CD4-positive, alpha-beta T cell treated with Interleukin-21 for 1 hour (primary cell): ENCODE data around the gene KCNMA1.
"Not testable (repeated sequence)": the region's sequence is repeated elsewhere in the genome, so short reads cannot be mapped to it uniquely, and the experiment has no call there.

Experiments
- DNase-seq: peaks from one replicate; pipeline ENCODE4 v3.0.0-alpha.2; 2020

KCNMA1 gene

DNA sequence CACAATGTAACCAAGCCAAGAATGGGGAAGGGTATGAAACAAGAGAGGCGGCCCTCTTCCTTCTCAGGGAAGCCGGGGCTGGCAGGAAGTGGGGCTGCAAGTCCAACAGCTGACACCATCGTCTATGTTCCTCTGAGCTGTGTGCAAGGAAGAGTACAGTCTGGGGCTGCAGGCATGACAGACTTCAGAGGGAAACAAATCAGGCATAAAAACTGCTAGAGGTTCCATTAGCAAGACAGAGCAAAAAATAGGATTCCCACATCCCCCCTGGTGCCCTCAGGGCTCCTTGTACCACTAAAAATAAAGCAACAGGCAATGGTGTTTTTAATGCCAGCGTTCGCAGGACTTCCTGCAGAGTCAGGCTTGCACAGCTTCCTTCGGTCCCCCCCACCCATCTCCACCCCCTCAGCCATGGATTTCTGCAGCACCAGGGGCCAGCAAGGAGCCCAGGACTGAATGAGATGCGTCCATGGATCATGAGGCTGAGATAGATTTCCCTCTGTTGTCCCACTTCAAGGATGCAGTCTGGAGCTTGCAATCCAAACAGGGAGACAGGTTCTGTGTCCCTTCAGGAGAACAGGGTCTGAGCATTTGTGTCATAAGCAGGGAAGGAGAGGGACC lies 34.6 kb downstream of the KCNMA1 start:
- DNase-seq, result no peak

DNA sequence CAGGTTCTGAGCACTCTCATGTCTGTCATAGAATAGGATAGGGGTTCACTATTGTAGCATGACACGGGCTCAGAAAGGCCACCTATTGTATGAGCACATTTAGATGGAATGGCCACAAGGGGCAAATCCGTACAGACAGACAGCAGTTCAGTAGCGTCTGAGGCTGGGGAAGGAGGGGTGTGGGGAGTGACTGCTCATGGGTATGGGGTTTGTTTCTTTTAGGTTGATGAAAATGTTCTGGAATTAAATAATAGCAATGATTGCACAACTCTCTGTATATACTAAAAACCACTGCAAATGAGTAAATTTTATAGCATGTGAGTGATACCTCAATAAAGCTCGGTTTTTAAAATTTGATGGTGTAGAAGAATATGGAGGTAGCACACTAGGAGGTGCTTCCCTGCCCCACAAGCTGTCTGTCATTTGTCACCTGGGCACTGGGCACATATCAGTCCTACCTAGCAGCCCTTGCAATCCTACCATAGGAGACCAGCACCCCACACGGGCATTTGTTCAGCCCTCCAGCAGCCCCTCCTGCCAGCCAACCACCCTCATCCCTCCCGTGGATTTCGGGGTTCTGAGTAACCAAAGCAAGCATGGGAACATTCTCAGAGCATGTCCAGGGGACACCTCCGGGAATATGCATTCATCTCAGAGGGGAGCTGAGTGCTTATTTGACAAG lies 35.2 kb downstream of the KCNMA1 start:
- no peak for DNase-seq

DNA sequence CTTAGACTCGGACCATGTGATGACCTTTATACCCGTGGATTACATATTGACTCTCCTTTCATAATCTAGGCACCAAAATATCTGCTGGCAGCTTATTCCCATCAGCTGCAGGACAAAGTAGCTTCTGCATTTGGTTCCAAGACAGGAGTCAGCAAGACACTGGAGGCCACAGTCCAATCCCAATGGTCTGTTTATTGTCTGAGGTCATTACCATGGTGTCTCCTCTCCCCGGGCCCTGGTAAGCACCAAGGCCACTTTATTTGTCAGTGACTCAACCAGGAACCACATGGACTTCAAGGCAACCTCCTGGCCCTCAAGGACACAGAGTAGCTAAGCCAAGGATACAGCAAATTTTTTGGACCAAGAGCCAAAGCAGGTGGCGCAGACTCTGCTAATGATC lies 36.1 kb downstream of the KCNMA1 start:
- DNase-seq, result no peak

DNA sequence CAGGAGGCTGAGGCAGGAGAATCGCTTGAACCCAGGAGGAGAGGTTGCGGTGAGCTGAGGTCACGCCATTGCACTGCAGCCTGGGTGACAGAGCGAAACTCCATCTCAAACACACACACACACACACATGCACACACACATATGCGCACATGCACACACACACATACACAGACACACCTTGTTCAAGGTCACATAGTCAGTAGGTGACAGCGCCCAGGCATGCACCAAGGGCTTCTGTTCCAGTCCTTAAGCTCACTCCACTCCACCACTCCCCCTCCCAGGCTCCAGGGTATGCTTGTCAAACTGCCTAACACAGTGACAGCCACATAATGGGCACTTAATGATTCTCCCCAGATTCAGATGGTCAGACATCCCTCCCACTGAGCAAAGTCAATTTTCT lies 37.0 kb downstream of the KCNMA1 start:
- no peak for DNase-seq

DNA sequence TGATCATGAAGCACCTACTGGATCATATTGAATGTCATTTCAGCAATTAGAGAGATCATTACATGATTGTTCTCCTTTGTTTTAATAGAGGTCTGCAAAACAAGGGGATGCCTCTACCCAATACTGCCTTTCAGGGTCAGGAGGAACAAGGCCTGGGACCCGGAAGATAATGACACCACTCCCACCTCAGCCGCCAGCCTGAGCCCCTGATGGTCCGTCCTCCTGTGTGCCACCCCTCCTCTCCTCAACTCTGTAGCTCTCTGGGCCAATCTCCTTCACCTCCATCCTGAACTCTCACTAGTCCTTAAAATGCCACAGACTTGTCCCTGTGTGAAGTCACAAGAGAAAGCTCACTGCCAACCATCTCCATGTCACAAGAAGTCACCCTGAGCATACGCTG lies 38.0 kb downstream of the KCNMA1 start:
- no peak for DNase-seq

DNA sequence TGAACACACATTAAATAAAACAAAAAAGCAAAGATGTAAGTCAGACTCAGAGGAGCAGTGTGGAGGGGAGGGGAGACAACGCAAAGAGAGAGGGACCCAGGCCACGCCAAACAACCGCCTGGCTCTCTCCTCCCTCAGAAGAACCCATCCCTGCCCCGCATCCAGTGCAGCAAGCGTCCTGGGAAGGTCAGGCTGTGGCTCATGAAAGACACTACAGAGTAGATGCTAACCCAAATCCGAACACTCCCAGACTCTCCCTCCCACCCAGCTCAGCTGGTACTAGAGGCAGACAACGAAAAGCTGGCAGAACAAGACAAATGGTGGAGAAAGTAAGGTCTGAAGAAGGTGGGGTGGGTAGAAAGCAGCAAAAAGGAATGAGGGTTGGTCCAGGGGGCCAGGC lies 39.0 kb downstream of the KCNMA1 start:
- no peak for DNase-seq

DNA sequence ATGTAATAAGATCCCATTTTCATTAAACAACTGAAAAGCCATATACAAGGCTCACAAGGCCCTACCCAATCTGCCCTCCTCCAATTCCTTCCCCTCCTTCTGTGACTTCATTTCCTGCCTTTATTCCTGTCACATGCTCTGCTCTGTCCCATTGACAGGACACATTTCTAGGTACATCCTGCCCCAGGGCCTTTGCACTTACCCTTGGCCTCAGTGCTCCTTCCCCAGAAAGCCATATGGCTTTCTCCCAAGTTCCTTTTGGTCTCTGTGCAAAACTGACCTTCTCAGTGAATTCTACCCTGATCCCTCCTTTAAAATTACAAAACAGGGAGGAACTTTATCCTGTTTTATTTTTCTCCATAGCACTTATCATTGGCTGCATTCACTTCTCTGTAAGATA lies 40.0 kb downstream of the KCNMA1 start:
- no peak for DNase-seq

DNA sequence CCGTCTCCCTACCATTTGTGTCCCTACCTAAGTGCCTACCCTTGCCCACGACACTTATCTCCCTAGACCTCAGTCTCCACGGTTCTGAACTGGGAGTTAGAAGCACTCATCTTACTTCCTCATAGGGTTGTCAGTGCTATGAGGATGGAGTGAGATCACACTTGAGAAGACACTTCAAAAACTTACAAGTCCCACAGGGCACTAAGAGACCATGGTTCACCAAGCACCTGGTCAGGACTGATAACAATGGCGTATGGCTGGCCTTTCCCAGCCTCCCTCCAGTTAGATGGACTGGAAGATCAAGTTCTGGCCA lies 43.2 kb downstream of the KCNMA1 start:
- no peak for DNase-seq

DNA sequence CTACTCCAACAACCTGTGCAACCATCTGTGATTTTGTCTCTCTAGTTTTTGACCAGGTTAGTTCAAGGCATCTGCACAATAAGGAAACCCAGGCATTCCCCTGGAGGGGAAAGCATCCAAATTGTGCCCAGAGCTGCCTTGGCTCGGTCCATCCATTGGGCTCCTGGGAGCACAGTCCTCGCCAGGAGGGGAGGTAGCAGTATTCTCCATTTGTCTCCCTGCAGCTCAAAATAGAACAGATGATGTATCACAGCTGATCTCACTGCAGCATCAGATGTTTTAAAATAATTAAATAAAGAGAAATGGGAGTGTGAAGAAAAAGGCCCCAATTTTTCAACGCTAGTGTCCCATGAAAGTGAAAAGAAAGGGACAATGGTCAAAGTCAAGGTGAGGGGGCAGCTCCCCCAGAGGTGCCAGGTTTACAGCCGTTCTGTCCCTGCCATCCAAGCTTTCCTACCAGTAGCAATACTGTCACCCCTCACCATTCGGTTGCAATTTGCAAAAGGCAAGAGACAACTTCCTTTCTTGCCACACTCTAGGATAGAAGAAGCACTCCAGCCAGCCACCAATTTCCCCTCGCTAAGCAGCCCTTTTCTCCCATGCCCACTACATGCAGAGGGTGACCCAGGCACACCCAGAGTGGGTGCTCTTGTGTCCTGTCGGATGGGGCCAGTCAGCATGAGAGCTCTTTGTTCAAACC lies 43.7 kb downstream of the KCNMA1 start:
- no peak for DNase-seq

DNA sequence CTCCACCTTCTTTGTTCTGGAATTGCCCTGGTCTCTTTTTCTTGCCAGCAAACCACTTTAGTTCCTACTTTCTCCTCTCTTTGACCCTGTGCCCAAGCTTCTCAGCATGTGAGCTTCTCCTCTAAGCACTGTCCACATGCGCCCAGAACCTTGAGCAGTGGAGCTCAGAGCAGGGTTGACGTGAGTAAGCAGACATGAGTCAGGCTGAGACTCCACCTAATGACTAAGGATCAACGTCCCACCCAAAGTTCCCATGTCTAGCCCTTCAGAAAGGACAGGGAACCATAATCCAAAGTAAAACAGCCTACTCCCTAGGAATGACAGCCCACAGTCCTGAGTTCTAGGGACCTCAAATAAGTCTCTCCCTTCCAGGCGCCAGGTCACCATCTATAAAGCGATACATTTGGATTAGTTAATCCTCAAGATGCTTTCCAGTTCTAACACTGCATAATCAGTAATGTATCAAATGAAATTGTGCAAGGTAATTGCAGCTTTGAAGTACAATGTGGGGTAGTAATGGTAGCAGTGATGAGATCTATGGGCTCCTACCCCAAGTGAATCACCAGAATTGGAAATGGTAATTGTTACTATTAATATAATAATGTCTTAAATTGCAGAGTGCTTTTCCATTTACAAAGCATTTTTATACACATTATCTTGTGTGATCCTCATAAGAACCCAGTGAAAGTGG lies 44.5 kb downstream of the KCNMA1 start:
- no peak for DNase-seq

DNA sequence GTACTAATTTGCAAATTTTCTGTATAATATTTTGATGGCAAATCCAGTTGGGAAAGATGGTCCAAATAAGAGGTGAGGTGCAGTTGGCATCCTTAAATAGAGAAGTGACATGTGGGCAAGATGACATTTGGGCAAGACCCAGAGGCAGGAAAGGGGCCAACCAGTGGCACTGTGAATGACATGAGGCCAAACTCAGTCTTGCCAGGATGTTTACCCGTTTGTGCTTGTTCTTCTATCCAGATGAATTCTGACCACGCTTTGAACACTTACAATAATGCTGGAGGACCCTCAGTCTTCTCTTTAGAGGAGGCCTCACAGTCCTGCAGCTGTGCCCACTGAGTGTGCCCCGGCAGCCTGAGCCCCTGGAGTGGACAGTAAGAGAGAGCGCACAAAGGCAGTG lies 45.1 kb downstream of the KCNMA1 start:
- no peak for DNase-seq

DNA sequence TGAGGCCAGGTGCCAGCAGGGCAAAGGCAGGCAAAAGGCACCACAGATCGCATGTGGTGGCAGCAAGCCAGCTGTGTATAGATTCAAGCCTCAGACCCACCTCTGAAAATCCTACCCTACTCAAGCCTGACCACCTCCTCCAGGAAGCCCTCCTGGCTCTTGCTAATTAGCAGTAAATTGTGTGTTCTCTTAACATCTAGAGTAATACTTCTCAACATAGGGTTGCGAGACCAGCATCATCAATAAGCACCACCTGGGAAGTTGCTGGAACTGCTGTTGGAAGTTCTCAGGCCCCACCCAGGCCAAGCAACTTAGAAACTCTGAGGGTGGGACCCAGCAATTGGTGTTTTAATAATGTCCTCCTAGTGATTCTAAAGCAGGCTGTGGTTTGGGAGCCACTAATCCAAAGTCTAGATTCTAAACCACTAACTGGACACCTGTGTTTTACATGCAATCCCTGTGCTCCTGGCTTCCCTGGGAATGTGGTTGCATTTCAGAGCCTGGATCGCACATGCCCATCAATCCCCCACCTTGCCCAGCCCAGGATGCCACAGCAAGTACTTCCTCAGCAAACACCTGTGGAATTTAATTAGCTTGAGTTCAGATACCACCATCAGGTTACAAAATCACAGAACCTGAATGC lies 46.2 kb downstream of the KCNMA1 start:
- no peak for DNase-seq

DNA sequence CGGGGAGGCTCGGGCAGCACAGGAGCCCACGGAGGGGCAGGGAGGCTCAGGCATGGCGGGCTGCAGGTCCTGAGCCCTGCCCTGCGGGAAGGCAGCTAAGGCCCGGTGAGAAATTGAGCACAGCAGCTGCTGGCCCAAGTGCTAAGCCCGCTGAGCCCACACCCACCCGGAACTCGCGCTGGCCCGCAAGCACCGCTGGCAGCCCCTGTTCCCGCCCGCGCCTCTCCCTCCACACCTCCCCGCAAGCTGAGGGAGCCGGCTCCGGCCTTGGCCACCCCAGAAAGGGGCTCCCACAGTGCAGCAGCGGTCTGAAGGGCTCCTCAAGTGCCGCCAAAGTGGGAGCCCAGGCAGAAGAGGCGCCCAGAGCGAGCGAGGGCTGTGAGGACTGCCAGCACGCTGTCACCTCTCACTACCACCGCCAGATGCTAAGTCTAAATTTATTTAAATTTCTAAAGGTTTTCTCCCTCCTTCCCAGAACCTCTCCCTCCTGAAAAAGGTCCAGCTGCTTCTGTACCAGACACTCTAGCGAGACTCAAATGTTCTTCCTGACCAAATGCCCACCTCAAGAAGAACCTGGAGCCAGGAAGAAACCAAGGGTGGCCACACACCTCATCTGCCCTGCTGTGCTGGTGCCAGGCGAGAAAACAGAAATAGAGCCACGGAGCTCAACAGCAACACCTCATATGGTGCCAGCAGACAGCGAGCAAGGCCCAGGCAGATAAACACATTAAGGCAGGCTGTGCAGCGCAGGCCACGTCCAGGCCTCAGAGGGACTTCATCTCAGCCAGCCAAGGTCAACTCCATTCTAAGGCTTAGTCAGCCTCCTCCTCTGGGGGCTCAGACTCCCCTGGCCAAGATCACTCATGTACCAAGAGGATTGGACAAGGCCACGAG lies 47.0 kb downstream of the KCNMA1 start:
- DNase-seq, result no peak

DNA sequence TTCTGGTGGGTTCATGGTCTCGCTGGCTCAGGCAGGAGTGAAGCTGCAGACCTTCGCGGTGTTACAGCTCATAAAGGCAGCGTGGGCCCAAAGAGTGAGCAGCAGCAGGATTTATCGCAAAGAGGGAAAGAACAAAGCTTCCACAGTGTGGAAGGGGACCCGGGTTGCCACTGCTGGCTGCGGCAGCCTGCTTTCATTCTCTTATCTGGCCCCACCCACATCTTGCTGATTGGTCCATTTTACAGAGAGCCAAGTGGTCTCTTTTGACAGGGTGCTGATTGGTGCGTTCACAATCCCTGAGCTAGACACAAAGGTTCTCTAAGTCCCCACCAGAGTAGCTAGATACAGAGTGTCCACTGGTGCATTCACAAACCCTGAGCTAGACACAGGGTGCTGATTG lies 47.9 kb downstream of the KCNMA1 start:
- DNase-seq, result not testable (repeated sequence)

DNA sequence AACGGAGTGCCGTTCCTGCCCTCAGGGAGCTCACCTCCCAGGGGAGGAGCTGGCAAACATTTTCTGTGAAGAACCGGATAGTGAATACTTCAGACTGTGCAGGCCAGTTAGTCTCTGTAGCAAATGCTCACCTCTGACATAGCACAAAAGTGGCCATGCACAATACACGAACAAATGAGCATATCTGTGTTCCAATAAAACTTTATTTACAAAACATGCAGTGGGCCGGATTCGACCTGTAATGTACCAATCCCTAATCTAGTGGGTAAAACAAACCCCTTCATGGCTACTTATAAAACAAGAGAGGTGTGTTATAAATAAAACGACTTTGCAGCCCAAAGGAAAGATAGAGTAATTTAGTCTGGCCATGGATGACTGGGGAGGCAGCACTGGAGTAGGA lies 48.7 kb downstream of the KCNMA1 start:
- no peak for DNase-seq

DNA sequence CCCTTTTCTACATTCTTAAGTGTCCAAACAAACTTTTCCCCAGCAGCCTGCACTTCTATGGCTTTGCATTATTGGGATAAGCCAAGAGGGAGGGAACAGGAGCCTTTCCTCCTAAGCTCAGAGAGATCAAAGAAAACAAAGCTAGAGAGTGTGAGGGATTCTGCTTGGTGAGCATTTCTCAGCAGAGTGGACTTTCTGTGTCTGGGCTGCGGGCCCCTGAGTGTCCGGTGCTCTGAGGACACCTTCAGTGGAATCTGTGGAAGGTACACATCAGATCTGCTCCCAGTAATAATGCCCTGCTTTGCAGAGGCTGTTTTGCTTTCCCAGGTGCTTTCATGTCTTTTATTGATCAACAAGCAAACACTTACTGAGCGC lies 50.2 kb downstream of the KCNMA1 start:
- DNase-seq, result no peak

DNA sequence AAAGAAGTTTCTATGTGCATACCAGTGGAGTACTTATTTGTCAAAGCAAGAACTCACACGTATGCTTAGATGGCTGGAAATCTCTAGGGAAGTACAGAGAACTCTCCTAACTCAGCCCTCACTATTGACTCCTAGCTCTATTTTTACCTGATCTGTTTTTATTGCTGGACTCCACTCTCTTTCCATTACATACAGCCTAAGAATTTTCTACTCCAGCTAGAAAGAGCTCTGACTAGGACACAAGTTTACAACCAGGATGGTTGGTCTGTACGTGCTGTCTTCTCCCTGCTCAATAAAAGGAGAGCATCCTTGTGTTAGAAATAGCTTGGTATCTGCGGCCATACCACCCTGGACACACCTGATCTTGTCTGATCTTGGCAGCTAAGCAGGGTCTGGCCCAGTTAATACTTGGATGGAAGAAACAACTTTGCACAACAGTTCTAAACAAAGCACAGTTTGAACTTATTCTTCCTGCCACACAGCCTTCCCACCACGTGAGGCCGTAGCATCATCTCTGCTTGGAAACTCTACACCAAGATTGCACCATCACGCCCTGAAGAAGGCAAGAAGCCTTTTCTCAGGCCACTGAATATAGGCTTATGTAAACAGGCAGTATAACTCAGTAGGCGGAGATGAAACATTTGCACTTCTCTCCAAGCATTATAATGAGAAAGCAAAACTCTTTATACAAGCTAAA lies 50.7 kb downstream of the KCNMA1 start:
- DNase-seq, result no peak

DNA sequence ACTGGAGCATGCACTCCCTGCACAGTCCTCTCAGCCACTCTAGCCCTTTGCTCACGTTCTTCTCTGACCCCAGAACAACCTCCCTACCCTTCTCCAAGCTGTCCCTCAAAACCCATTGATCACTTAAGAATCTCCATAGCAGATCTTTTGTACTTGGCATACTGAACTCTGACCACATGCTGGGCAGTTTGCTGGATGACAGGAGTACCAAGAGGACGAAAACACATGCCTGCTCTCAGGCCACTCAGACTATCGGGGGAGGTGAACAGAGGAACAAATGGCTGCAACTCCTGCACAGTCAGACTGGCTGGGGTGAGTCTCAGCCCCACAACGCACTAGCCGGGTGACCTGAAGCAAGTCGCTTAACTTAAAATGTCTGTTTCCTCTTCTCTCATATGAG lies 52.7 kb downstream of the KCNMA1 start:
- no peak for DNase-seq

DNA sequence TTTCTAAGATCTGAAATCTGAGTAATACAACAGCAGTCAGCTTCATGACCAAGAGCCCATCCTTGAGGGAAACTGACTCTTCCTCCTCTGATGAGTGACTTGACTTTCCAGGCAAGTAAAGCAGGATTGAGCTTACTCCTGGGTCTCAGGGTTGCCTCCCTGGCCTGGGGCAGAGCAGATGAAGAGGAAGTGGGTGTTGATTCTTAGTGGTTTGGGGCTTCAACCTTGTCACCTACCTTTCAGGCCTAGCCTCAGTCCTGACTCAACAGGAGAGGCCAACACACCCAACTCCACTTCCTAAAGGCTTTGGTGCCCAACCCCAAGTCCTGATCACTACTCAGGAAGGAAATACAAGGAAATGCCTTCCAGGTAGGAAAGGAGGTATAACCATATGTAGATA lies 54.1 kb downstream of the KCNMA1 start:
- no peak for DNase-seq

DNA sequence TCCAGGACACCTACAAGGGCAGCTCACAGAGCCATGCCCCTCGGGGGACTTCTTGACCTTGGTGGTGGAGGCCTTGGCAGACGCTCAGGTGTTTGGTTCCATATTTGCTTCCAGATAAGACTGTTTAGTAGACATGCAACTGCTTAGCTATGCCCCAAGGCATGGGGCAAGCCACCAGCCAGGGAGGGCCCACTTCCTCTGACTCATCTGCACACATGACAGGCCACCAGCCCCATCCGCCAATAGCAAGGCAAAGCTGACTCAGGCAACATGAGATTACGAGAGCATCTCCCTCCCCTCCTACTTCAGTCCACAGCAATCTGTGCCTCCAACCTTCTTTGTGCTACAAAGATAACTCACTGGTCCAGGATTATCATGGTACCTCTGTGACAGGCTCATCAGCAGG lies 54.9 kb downstream of the KCNMA1 start:
- DNase-seq, result no peak

DNA sequence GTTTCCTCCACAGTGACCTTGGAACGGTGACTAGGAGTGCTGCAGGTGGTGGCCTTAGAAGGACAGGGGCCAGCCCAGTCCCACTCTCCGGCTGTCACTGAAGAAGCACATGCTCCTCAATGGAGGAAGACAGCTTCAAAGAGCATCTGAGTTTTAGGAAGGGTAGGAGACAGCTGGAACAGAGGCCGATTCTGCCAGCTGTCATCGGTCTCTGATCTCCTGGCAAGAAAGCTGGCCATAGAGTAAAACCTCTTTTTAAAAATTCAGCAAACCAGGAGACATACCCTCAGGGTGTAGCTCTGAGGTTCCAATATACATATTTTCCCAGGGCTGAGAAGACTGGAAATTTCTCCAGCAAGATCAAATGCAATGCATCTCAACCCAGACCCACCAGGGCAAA lies 55.9 kb downstream of the KCNMA1 start:
- DNase-seq, result no peak

DNA sequence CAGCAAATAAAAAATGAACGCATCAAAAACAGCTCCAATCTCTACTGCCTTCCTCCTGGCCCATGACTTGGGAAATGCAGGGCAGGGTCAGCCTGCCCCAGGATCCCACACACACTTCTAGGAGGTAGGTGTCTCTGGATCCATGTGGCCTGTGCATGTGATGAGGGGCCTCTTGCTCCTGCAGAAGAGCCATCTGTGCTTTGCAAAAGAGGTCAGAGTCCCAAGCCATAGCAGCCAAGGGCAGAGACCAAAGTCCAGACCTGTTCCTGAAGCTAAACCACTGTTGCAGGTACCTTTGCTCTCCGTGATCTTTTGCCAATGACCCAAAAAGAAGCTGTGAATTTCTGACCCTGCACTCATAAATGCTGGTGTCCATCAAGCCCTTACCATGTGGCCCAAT lies 57.1 kb downstream of the KCNMA1 start:
- DNase-seq, result no peak
